HL-60/S4 treated with retinoic acid at 250 ng/mL for 4 days and 3 days (cell line): ENCODE results near the gene CEMIP.

Experiments used
- in situ Hi-C: fragments of 300-500 bp; cut with MboI; formaldehyde crosslinking; loops from 2 replicates; pipeline ENCODE4 v1.7.0; 2022; ENCODE audit warnings: low sequenced_read_pairs

The CEMIP gene

GRCh38 chr15:80783260-80783659 is 4.1 kb downstream of the CEMIP start:
- in situ Hi-C loops: no loop called here

- in situ Hi-C loops: no loop called here
These were observed 6.2 kb downstream of the CEMIP start for GRCh38 chr15:80785335-80785734.

- in situ Hi-C loops: no loop called here
These were observed 6.7 kb downstream of the CEMIP start for GRCh38 chr15:80785811-80786354.

- in situ Hi-C loops: no loop called here
These were observed 8.1 kb downstream of the CEMIP start for GRCh38 chr15:80787316-80787715.

GRCh38 chr15:80788536-80788935 is 9.4 kb downstream of the CEMIP start:
- in situ Hi-C loops: no loop called here

- in situ Hi-C loops: no loop called here
These were observed 10.1 kb downstream of the CEMIP start for GRCh38 chr15:80789296-80789695.

GRCh38 chr15:80789796-80790195 is 10.6 kb downstream of the CEMIP start:
- in situ Hi-C loops: no loop called here

GRCh38 chr15:80790236-80790635 is 11.1 kb downstream of the CEMIP start:
- in situ Hi-C loops: no loop called here

- in situ Hi-C loops: no loop called here
These were observed 11.8 kb downstream of the CEMIP start for GRCh38 chr15:80791004-80791403.

- in situ Hi-C loops: no loop called here
These were observed 17.2 kb downstream of the CEMIP start for GRCh38 chr15:80796407-80796806.

- in situ Hi-C loops: no loop called here
These were observed 19.7 kb downstream of the CEMIP start for GRCh38 chr15:80798911-80799310.

- in situ Hi-C loops: no loop called here
These were observed 20.9 kb downstream of the CEMIP start for GRCh38 chr15:80800067-80800466.

- in situ Hi-C loops: no loop called here
These were observed 22.9 kb downstream of the CEMIP start for GRCh38 chr15:80801891-80802680.

- in situ Hi-C loops: no loop called here
These were observed 24.7 kb downstream of the CEMIP start for GRCh38 chr15:80803580-80804525.

GRCh38 chr15:80804970-80805495 is 25.9 kb downstream of the CEMIP start:
- in situ Hi-C loops: no loop called here

GRCh38 chr15:80811781-80812315 is 32.7 kb downstream of the CEMIP start:
- in situ Hi-C loops: no loop called here

- in situ Hi-C loops: no loop called here
These were observed 35.9 kb downstream of the CEMIP start for GRCh38 chr15:80815106-80815505.

GRCh38 chr15:80816049-80816653 is 37.0 kb downstream of the CEMIP start:
- in situ Hi-C loops: no loop called here

GRCh38 chr15:80816936-80817335 is 37.8 kb downstream of the CEMIP start:
- in situ Hi-C loops: no loop called here

- in situ Hi-C loops: no loop called here
These were observed 38.7 kb downstream of the CEMIP start for GRCh38 chr15:80817901-80818300.

- in situ Hi-C loops: no loop called here
These were observed 39.8 kb downstream of the CEMIP start for GRCh38 chr15:80819001-80819400.
